HG03066 (cell line): ENCODE measurements around the gene SERTAD4.

Source experiments
- ATAC-seq: cut with Tn5 transposase; IDR thresholded peaks from one replicate; pipeline ENCODE4 v1.9.1; 2021; ENCODE audit warnings: low read depth; ENCODE audit not compliant: unreplicated experiment

Gene SERTAD4

GRCh38 chr1:210231846-210232510 is 618 bp upstream of the SERTAD4 start:
- no peak for ATAC-seq

- no peak for ATAC-seq
Observed at GRCh38 chr1:210233216-210233494, 559 bp downstream of the SERTAD4 start.

- ATAC-seq, result no peak
Observed at GRCh38 chr1:210233495-210234328, 1.1 kb downstream of the SERTAD4 start.

- no peak for ATAC-seq
Observed at GRCh38 chr1:210234329-210234757, 1.7 kb downstream of the SERTAD4 start.

GRCh38 chr1:210235363-210236053 is 2.9 kb downstream of the SERTAD4 start:
- no peak for ATAC-seq

GRCh38 chr1:210236386-210236839 is 3.8 kb downstream of the SERTAD4 start:
- ATAC-seq, result no peak

GRCh38 chr1:210236840-210237409 is 4.3 kb downstream of the SERTAD4 start:
- no peak for ATAC-seq

GRCh38 chr1:210237479-210237878 is 4.9 kb downstream of the SERTAD4 start:
- no peak for ATAC-seq

- ATAC-seq, result no peak
Observed at GRCh38 chr1:210237981-210238380, 5.4 kb downstream of the SERTAD4 start.

- ATAC-seq, result no peak
Observed at GRCh38 chr1:210239349-210240111, 6.9 kb downstream of the SERTAD4 start.

GRCh38 chr1:210241121-210241520 is 8.5 kb downstream of the SERTAD4 start:
- no peak for ATAC-seq

GRCh38 chr1:210244746-210245367 is 12.3 kb downstream of the SERTAD4 start:
- ATAC-seq, result no peak

GRCh38 chr1:210246447-210246846 is 13.9 kb downstream of the SERTAD4 start:
- ATAC-seq, result no peak

GRCh38 chr1:210248341-210248740 is 15.7 kb downstream of the SERTAD4 start:
- no peak for ATAC-seq

GRCh38 chr1:210250665-210250997 is 18.0 kb downstream of the SERTAD4 start:
- no peak for ATAC-seq

- ATAC-seq, result no peak
Observed at GRCh38 chr1:210250998-210251679, 18.5 kb downstream of the SERTAD4 start.

- no peak for ATAC-seq
Observed at GRCh38 chr1:210251680-210252490, 19.3 kb downstream of the SERTAD4 start.

- ATAC-seq, result no peak
Observed at GRCh38 chr1:210252621-210253051, 20.0 kb downstream of the SERTAD4 start.

- ATAC-seq, result no peak
Observed at GRCh38 chr1:210254298-210254697, 21.7 kb downstream of the SERTAD4 start.
